ENCODE results near the gene UBR3.

The UBR3 gene

GRCh38 chr2:169838743-169839489 is 11.7 kb downstream of the UBR3 start:
- ChIA-PET POLR2A (interaction anchor here (1.0 kb wide), 1 partner anchor 11 kb away, joined by 3 read pairs; no protein-coding TSS in a partner anchor), CTCF (interaction anchor here (1.0 kb wide), 1 partner anchor 15 kb away, joined by 3 read pairs; no protein-coding TSS in a partner anchor)
- H3K36me3 ChIP-seq (ENCODE audit: control insufficient read depth in 2 of 2, insufficient read depth in 1 of 2, low read length in 2 of 2), result peaks cover 3 to 8% of the 10 kb centered on the region in 2 experiments; a peak in 2 of 3 replicates
- H3K9me3 ChIP-seq (ENCODE audit: control insufficient read depth, insufficient read depth, low read depth, low read length), result no peaks in the 10 kb centered on the region
- no peak overlapping the region for H3K4me3 ChIP-seq (ENCODE audit: low read depth, low read length)
- TF ChIP-seq ZNF610 (tag by site-specific recombination; IDR thresholded peaks at IDR 0.05; ENCODE audit: borderline replicate concordance) (no peak), REPIN1 (tag by site-specific recombination; IDR thresholded peaks at IDR 0.05; ENCODE audit: low read depth) (no peak), TSHZ1 (tag by site-specific recombination; IDR thresholded peaks at IDR 0.05; ENCODE audit: borderline replicate concordance) (no peak), ZBTB11 (tag by site-specific recombination; conservative IDR thresholded peaks at IDR 0.05; ENCODE audit: low read depth) (no peak), HOXC10 (CRISPR knock-in tag; IDR thresholded peaks at IDR 0.05) (no peak), ZNF121 (tag by site-specific recombination; IDR thresholded peaks at IDR 0.05) (no peak), PRDM6 (tag by site-specific recombination; IDR thresholded peaks at IDR 0.05) (no peak), PRDM1 (tag by site-specific recombination; IDR thresholded peaks at IDR 0.05) (no peak), ZNF391 (tag by site-specific recombination; IDR thresholded peaks at IDR 0.05; ENCODE audit: borderline replicate concordance, low read depth) (no peak), ZNF514 (tag by site-specific recombination; IDR thresholded peaks at IDR 0.05) (no peak), ZNF776 (tag by site-specific recombination; IDR thresholded peaks at IDR 0.05; ENCODE audit: borderline replicate concordance) (no peak), ZNF335 (tag by site-specific recombination; conservative IDR thresholded peaks at IDR 0.05) (no peak)
- no peaks in the 10 kb centered on the region for H3K4me1 ChIP-seq (ENCODE audit: control insufficient read depth, insufficient read depth, low read length)
- no peak overlapping the region for H3K27ac ChIP-seq (ENCODE audit: extremely low read depth, low read depth, low read length)

- Histone ChIP-seq H3K36me3 (ENCODE audit: control insufficient read depth in 2 of 2, insufficient read depth in 1 of 2, low read length in 2 of 2) (peaks cover 3 to 8% of the 10 kb centered on the region in 2 experiments; a peak in 2 of 3 replicates), H3K4me3 (ENCODE audit: low read depth, low read length) (no peak overlapping the region), H3K27ac (ENCODE audit: extremely low read depth, low read depth, low read length) (no peak overlapping the region), H3K4me1 (ENCODE audit: control insufficient read depth, insufficient read depth, low read length) (no peaks in the 10 kb centered on the region), H3K9me3 (ENCODE audit: control insufficient read depth, insufficient read depth, low read depth, low read length) (no peaks in the 10 kb centered on the region)
- ChIA-PET CTCF (interaction anchor here (0.6 kb wide), 1 partner anchor 1124 kb away, joined by 5 read pairs; no protein-coding TSS in a partner anchor), POLR2A (interaction anchor here (1.2 kb wide), 1 partner anchor 13 kb away, joined by 3 read pairs; the partner anchor contains the start of gene UBR3)
- TF ChIP-seq IKZF3 (tag by site-specific recombination; IDR thresholded peaks at IDR 0.05) (no peak), CTCF (tag by site-specific recombination; IDR thresholded peaks at IDR 0.05) (no peak), BCL11A (tag by site-specific recombination; IDR thresholded peaks at IDR 0.05; ENCODE audit: low read depth) (no peak), YY1 (tag by site-specific recombination; IDR thresholded peaks at IDR 0.05) (no peak), ZNF660 (tag by site-specific recombination; IDR thresholded peaks at IDR 0.05) (no peak), GFI1B (tag by site-specific recombination; IDR thresholded peaks at IDR 0.05) (no peak), ZNF311 (tag by site-specific recombination; IDR thresholded peaks at IDR 0.05; ENCODE audit: borderline replicate concordance) (no peak), ZNF747 (tag by site-specific recombination; IDR thresholded peaks at IDR 0.05) (no peak), KLF1 (tag by site-specific recombination; IDR thresholded peaks at IDR 0.05) (no peak), ZNF274 (IDR thresholded peaks at IDR 0.05; ENCODE audit: low read length) (no peak), ZNF274 (tag by site-specific recombination; IDR thresholded peaks at IDR 0.05; ENCODE audit: borderline replicate concordance) (no peak)
Observed at GRCh38 chr2:169839954-169840746, 12.9 kb downstream of the UBR3 start.
